Measurements from ENCODE around the gene UCKL1.
"Not testable (repeated sequence)": the region's sequence is repeated elsewhere in the genome, so short reads cannot be mapped to it uniquely, and the experiment has no call there.

Gene UCKL1

GRCh38 chr20:63933646-63934045 lies 22.6 kb downstream of the UCKL1 start:
- no peaks in the 10 kb centered on the region for H3K27me3 Mint-ChIP-seq
- H3K9me3 Mint-ChIP-seq: no peaks in the 10 kb centered on the region

GRCh38 chr20:63932606-63933160 lies 23.5 kb downstream of the UCKL1 start:
- Mint-ChIP-seq H3K9me3 (no peaks in the 10 kb centered on the region), H3K27me3 (no peaks in the 10 kb centered on the region), H3K4me3 (no peak overlapping the region), H3K27ac (no peak overlapping the region), H3K36me3 (ENCODE audit: low read depth) (peaks cover 55% of the 10 kb centered on the region), H3K4me1 (ENCODE audit: low read depth) (no peaks in the 10 kb centered on the region)

More at GRCh38 chr20:63933646-63934045, 22.6 kb downstream of the UCKL1 start:
- no peak overlapping the region for H3K27ac Mint-ChIP-seq
- peaks cover 47% of the 10 kb centered on the region for H3K36me3 Mint-ChIP-seq (ENCODE audit: low read depth)
- no peak overlapping the region for H3K4me3 Mint-ChIP-seq
- no peaks in the 10 kb centered on the region for H3K4me1 Mint-ChIP-seq (ENCODE audit: low read depth)

- Mint-ChIP-seq H3K4me1 (ENCODE audit: low read depth) (no peaks in the 10 kb centered on the region), H3K27ac (no peak overlapping the region), H3K27me3 (no peaks in the 10 kb centered on the region), H3K9me3 (no peaks in the 10 kb centered on the region), H3K36me3 (ENCODE audit: low read depth) (peaks cover 57% of the 10 kb centered on the region), H3K4me3 (no peak overlapping the region)
Measured at GRCh38 chr20:63931735-63932134, 24.5 kb downstream of the UCKL1 start.

- Mint-ChIP-seq H3K27me3 (no peaks in the 10 kb centered on the region), H3K4me1 (ENCODE audit: low read depth) (no peaks in the 10 kb centered on the region), H3K4me3 (no peak overlapping the region), H3K36me3 (ENCODE audit: low read depth) (peaks cover 57% of the 10 kb centered on the region), H3K27ac (no peak overlapping the region), H3K9me3 (no peaks in the 10 kb centered on the region)
Measured at GRCh38 chr20:63930971-63931553, 25.2 kb downstream of the UCKL1 start.

GRCh38 chr20:63929473-63929883 lies 26.7 kb downstream of the UCKL1 start:
- peaks cover 50% of the 10 kb centered on the region for H3K36me3 Mint-ChIP-seq (ENCODE audit: low read depth)
- not testable (repeated sequence) for H3K4me3 Mint-ChIP-seq, H3K27ac Mint-ChIP-seq

GRCh38 chr20:63929071-63929470 lies 27.1 kb downstream of the UCKL1 start:
- Mint-ChIP-seq H3K4me1 (ENCODE audit: low read depth) (no peaks in the 10 kb centered on the region), H3K27ac (no peak overlapping the region), H3K9me3 (no peaks in the 10 kb centered on the region), H3K27me3 (no peaks in the 10 kb centered on the region), H3K36me3 (ENCODE audit: low read depth) (peaks cover 50% of the 10 kb centered on the region), H3K4me3 (no peak overlapping the region)

More at GRCh38 chr20:63929473-63929883, 26.7 kb downstream of the UCKL1 start:
- H3K9me3 Mint-ChIP-seq; H3K27me3 Mint-ChIP-seq; H3K4me1 Mint-ChIP-seq (ENCODE audit: low read depth): not testable (repeated sequence)

- no peak overlapping the region for H3K4me3 Mint-ChIP-seq
- no peaks in the 10 kb centered on the region for H3K27me3 Mint-ChIP-seq
- H3K4me1 Mint-ChIP-seq (ENCODE audit: low read depth): no peaks in the 10 kb centered on the region
- H3K36me3 Mint-ChIP-seq (ENCODE audit: low read depth): peaks cover 44% of the 10 kb centered on the region
- no peaks in the 10 kb centered on the region for H3K9me3 Mint-ChIP-seq
- no peak overlapping the region for H3K27ac Mint-ChIP-seq
Measured at GRCh38 chr20:63926298-63926697, 29.9 kb downstream of the UCKL1 start.

GRCh38 chr20:63924241-63924640 lies 32.0 kb downstream of the UCKL1 start:
- Mint-ChIP-seq H3K4me3 (no peak overlapping the region), H3K27ac (no peak overlapping the region), H3K36me3 (ENCODE audit: low read depth) (peaks cover 32% of the 10 kb centered on the region), H3K9me3 (no peaks in the 10 kb centered on the region), H3K4me1 (ENCODE audit: low read depth) (no peaks in the 10 kb centered on the region), H3K27me3 (no peaks in the 10 kb centered on the region)

GRCh38 chr20:63923651-63924050 lies 32.6 kb downstream of the UCKL1 start:
- no peaks in the 10 kb centered on the region for H3K4me1 Mint-ChIP-seq (ENCODE audit: low read depth)
- peaks cover 26% of the 10 kb centered on the region for H3K36me3 Mint-ChIP-seq (ENCODE audit: low read depth)
- H3K27ac Mint-ChIP-seq: peak overlapping the region; percentile 12

GRCh38 chr20:63920226-63920625 lies 36.0 kb downstream of the UCKL1 start:
- Mint-ChIP-seq H3K27ac (no peak overlapping the region), H3K9me3 (no peaks in the 10 kb centered on the region), H3K36me3 (ENCODE audit: low read depth) (peaks cover 31% of the 10 kb centered on the region)

More at GRCh38 chr20:63923651-63924050, 32.6 kb downstream of the UCKL1 start:
- Mint-ChIP-seq H3K4me3 (no peak overlapping the region), H3K27me3 (no peaks in the 10 kb centered on the region), H3K9me3 (no peaks in the 10 kb centered on the region)

GRCh38 chr20:63919130-63919529 lies 37.1 kb downstream of the UCKL1 start:
- H3K27ac Mint-ChIP-seq: no peak overlapping the region
- H3K9me3 Mint-ChIP-seq: no peaks in the 10 kb centered on the region
- H3K4me1 Mint-ChIP-seq (ENCODE audit: low read depth): peaks cover 9% of the 10 kb centered on the region
- no peaks in the 10 kb centered on the region for H3K27me3 Mint-ChIP-seq
- H3K4me3 Mint-ChIP-seq: no peak overlapping the region
- H3K36me3 Mint-ChIP-seq (ENCODE audit: low read depth): peaks cover 32% of the 10 kb centered on the region

More at GRCh38 chr20:63920226-63920625, 36.0 kb downstream of the UCKL1 start:
- Mint-ChIP-seq H3K4me3 (no peak overlapping the region), H3K27me3 (no peaks in the 10 kb centered on the region), H3K4me1 (ENCODE audit: low read depth) (peaks cover 9% of the 10 kb centered on the region)

GRCh38 chr20:63917811-63918210 lies 38.4 kb downstream of the UCKL1 start:
- peaks cover 28% of the 10 kb centered on the region for H3K36me3 Mint-ChIP-seq (ENCODE audit: low read depth)

GRCh38 chr20:63916371-63916939 lies 39.8 kb downstream of the UCKL1 start:
- Mint-ChIP-seq H3K36me3 (ENCODE audit: low read depth) (peaks cover 28% of the 10 kb centered on the region), H3K4me1 (ENCODE audit: low read depth) (peaks cover 16% of the 10 kb centered on the region)
- not testable (repeated sequence) for H3K9me3 Mint-ChIP-seq, H3K4me3 Mint-ChIP-seq, H3K27ac Mint-ChIP-seq, H3K27me3 Mint-ChIP-seq

More at GRCh38 chr20:63917811-63918210, 38.4 kb downstream of the UCKL1 start:
- Mint-ChIP-seq H3K9me3 (no peaks in the 10 kb centered on the region), H3K4me1 (ENCODE audit: low read depth) (peaks cover 15% of the 10 kb centered on the region), H3K4me3 (no peak overlapping the region), H3K27ac (peak overlapping the region; percentile 80), H3K27me3 (no peaks in the 10 kb centered on the region)

GRCh38 chr20:63915471-63915870 lies 40.7 kb downstream of the UCKL1 start:
- peaks cover 28% of the 10 kb centered on the region for H3K36me3 Mint-ChIP-seq (ENCODE audit: low read depth)
- no peaks in the 10 kb centered on the region for H3K27me3 Mint-ChIP-seq
- no peak overlapping the region for H3K27ac Mint-ChIP-seq
- H3K9me3 Mint-ChIP-seq: no peaks in the 10 kb centered on the region
- H3K4me3 Mint-ChIP-seq: no peak overlapping the region
- peaks cover 24% of the 10 kb centered on the region for H3K4me1 Mint-ChIP-seq (ENCODE audit: low read depth)

GRCh38 chr20:63913768-63914167 lies 42.4 kb downstream of the UCKL1 start:
- H3K9me3 Mint-ChIP-seq: no peaks in the 10 kb centered on the region
- no peaks in the 10 kb centered on the region for H3K27me3 Mint-ChIP-seq
- peaks cover 31% of the 10 kb centered on the region for H3K36me3 Mint-ChIP-seq (ENCODE audit: low read depth)
- peaks cover 31% of the 10 kb centered on the region for H3K4me1 Mint-ChIP-seq (ENCODE audit: low read depth)
- H3K27ac Mint-ChIP-seq: no peak overlapping the region
- no peak overlapping the region for H3K4me3 Mint-ChIP-seq

All from stimulated activated naive CD8-positive, alpha-beta T cell treated with anti-CD3 and anti-CD28 coated beads, Interleukin-15, Interleukin-2, amounts not matched to agents 100 ng/mL and 50 ng/mL, for 24 hours (primary cell).